Measurements from ENCODE around the gene ELF1. TPM values are rescaled to one million over a fixed set of nuclear protein-coding genes. Genes with fewer than 3 reads are reported as not detected.

Gene ELF1
- total and polyA plus RNA-seq, 2 experiments from 2014 or later = 7.0 to 12.7 TPM

GRCh38 chr13:41006306-41006705 lies 12.8 kb downstream of the ELF1 start (continued):
- TF ChIP-seq CTCF (conservative IDR thresholded peaks at IDR 0.05; ENCODE audit: low read depth in 2 of 2) = no peak

GRCh38 chr13:41005704-41006103 lies 13.4 kb downstream of the ELF1 start:
- Histone ChIP-seq H3K9me2 (ENCODE audit: insufficient read depth) (no peaks in the 10 kb centered on the region), H3K79me2 (replicated peaks; ENCODE audit: insufficient read depth) (no peaks in the 10 kb centered on the region), H3K4me3 (no peak overlapping the region), H3K27ac (ENCODE audit: low read depth) (no peak overlapping the region), H3F3A (replicated peaks; ENCODE audit: low read depth) (no peaks in the 10 kb centered on the region), H4K20me1 (replicated peaks; ENCODE audit: insufficient read depth) (no peaks in the 10 kb centered on the region), H3K4me1 (ENCODE audit: insufficient read depth) (peaks cover 20% of the 10 kb centered on the region), H3K36me3 (ENCODE audit: insufficient read depth) (no peaks in the 10 kb centered on the region), H2AFZ (no peak overlapping the region), H3K4me2 (no peak overlapping the region), H3K27me3 (ENCODE audit: insufficient read depth) (no peaks in the 10 kb centered on the region)
- Mint-ChIP-seq H3K27me3 (ENCODE audit: insufficient read depth, low read depth, poor library complexity) (peaks cover 2% of the 10 kb centered on the region), H3K36me3 (ENCODE audit: low read depth) (no peaks in the 10 kb centered on the region), H3K4me3 (no peak overlapping the region), H3K9me3 (no peaks in the 10 kb centered on the region), H3K27ac (no peak overlapping the region), H3K4me1 (peaks cover 24% of the 10 kb centered on the region)
- DNase-seq (ENCODE audit: low spot score) (no peak), ATAC-seq (no peak)
- TF ChIP-seq CTCF (conservative IDR thresholded peaks at IDR 0.05; ENCODE audit: low read depth in 2 of 2) (no peak), CREB1 (CRISPR knock-in tag; IDR thresholded peaks at IDR 0.05; ENCODE audit: low read depth) (no peak), ZNF331 (CRISPR knock-in tag; IDR thresholded peaks at IDR 0.05; ENCODE audit: low read depth) (no peak), STAT1 (IDR thresholded peaks at IDR 0.05; ENCODE audit: unreplicated experiment) (no peak), JUNB (IDR thresholded peaks at IDR 0.05; ENCODE audit: unreplicated experiment) (no peak), EZH2 (IDR thresholded peaks at IDR 0.05; ENCODE audit: low read depth, unreplicated experiment) (no peak), ZNF462 (CRISPR knock-in tag; IDR thresholded peaks at IDR 0.05) (no peak), POLR2AphosphoS5 (IDR thresholded peaks at IDR 0.05; ENCODE audit: low read depth) (no peak), NANOG (IDR thresholded peaks at IDR 0.05; ENCODE audit: borderline replicate concordance) (no peak), EZH2phosphoT487 (IDR thresholded peaks at IDR 0.05; ENCODE audit: unreplicated experiment) (no peak), ETS1 (IDR thresholded peaks at IDR 0.05) (no peak)
